Subcutaneous adipose tissue (tissue), 4 donors: ENCODE measurements around the gene CIT. TPM values are rescaled to one million over a fixed set of nuclear protein-coding genes. Genes with fewer than 3 reads are reported as not detected.

Experiments used
- CTCF ChIP-seq: fragments of 450-650 bp; IDR thresholded peaks from one replicate; pipeline ENCODE4 v1.5.1; 2016; ENCODE audit warnings: low read depth, mild to moderate bottlenecking, control low read depth, antibody characterized with exemption, moderate library complexity
- total RNA-seq, 4 donors: library from RNA; depleted of rRNA; stranded (reverse); fragments of >200 nt; gene quantifications; one replicate each; pipeline ENCODE4 v1.1.0, GENCODE V29; 2016

The CIT gene
- total RNA-seq, 4 donors from 2014 or later: 1.3 to 5.3 (median 5.1) TPM

GRCh38 chr12:119684711-119685369, 192.3 kb downstream of the CIT start:
- no peak for TF ChIP-seq CTCF

- no peak for TF ChIP-seq CTCF
These were observed 193.3 kb downstream of the CIT start for GRCh38 chr12:119683816-119684215.

GRCh38 chr12:119683413-119683812, 193.7 kb downstream of the CIT start:
- TF ChIP-seq CTCF: no peak

GRCh38 chr12:119682639-119683252, 194.4 kb downstream of the CIT start:
- no peak for TF ChIP-seq CTCF

GRCh38 chr12:119681728-119682638, 195.1 kb downstream of the CIT start:
- TF ChIP-seq CTCF: no peak

GRCh38 chr12:119681111-119681510, 196.0 kb downstream of the CIT start:
- TF ChIP-seq CTCF: no peak

- TF ChIP-seq CTCF: no peak
These were observed 197.6 kb downstream of the CIT start for GRCh38 chr12:119679490-119679889.
